Measurements from ENCODE around the gene ATAD2B.

Gene ATAD2B

GRCh38 chr2:23905155-23905554 lies 21.8 kb downstream of the ATAD2B start:
- DNase-seq = no peak

GRCh38 chr2:23904692-23905091 lies 22.2 kb downstream of the ATAD2B start:
- no peak for DNase-seq

GRCh38 chr2:23904215-23904614 lies 22.7 kb downstream of the ATAD2B start:
- no peak for DNase-seq

GRCh38 chr2:23903034-23903433 lies 23.9 kb downstream of the ATAD2B start:
- DNase-seq = no peak

GRCh38 chr2:23901966-23902846 lies 24.7 kb downstream of the ATAD2B start:
- no peak for DNase-seq

DNA sequence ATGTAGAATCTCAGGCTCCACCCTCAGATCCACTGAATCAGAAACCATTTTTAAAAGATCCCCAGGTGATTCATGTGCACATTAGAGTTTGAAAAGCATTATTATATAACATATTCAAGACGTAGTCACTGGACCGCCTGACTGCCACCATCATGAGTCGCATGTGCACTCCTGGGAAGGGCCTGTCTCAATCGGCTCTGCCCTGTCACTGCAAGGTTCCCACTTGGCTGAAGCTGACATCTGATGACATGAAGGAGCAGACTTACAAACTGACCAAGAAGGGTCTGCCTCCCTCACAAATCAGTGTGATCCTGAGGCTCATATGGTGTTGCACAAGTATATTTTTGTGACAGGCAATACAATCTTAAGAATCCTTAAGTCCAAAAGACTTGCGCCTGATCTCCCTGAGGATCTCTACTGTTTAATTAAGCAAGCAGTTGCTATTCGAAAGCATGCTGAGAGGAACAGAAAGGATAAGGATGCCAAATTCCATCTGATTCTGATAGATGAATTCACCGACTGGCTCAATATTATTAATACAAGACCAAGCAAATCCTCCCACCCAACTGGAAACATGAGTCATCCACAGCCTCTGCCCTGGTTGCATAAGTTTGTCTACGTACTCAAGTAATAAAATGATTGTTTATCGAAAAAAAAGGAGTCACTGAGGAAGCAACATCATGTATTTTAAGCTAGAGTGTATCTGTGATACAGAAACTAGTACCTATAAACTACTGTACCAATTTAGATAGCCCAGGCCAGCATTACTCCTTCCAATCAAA lies 26.2 kb downstream of the ATAD2B start:
- DNase-seq = no peak

GRCh38 chr2:23900133-23900532 lies 26.8 kb downstream of the ATAD2B start:
- no peak for DNase-seq

- DNase-seq = no peak
Measured at GRCh38 chr2:23871206-23871605, 55.7 kb downstream of the ATAD2B start.

DNA sequence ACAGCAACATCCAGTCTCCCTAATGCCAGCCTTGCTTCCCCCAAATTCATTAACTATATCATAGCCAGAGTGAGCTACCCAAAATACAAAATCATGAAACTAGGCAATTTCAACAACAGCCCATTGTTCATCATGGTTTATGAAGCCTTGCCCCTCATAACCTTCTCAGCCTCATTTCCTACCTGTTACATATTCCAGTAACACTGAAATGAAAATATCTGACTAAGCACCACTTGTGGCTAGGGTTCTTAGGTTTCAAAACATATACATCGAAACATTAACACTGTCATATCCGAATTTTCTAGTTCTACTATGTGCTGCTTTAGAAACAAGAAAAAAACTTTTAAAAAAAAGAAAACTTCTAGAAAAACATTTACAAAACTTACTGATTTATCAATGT lies 59.5 kb downstream of the ATAD2B start:
- DNase-seq = no peak

GRCh38 chr2:23862716-23863426 lies 64.1 kb downstream of the ATAD2B start:
- DNase-seq = no peak

DNA sequence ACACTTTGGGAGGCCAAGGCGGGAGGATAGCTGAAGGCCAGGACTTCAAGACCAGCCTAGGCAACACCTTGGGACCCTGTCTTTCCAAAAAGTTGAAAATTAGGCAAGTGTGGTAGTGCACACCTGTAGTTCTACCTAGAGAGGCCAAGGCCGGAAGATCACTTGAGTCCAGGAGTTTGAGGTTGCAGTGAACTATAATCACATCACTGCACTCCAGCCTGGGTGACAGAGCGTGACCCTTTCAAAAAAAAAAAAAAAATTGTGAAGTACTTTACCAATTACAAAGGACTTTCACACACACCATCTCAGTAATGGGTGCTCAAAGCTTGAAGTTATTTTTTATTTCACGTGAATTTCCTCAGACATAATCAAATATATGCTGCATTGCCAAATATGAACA lies 65.0 kb downstream of the ATAD2B start:
- DNase-seq = no peak

DNA sequence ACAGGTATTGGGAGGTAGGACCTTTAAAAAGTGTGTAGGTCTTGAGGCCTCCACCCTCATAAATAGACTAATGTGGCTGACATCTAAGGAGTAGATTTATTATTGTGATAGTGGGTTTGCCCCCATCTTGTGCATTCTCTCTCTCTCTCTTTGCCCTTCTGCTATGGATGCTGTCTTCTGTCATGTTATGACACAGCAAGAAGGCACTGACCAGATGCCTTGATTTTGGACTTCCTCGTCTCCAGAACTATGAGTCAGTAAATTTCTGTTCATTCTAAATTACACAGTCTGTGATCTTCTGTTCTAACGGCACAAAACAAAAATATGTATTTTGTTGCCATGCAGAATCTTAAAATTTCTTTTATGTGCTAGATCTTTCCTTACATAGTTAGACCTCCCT lies 66.9 kb downstream of the ATAD2B start:
- no peak for DNase-seq

DNA sequence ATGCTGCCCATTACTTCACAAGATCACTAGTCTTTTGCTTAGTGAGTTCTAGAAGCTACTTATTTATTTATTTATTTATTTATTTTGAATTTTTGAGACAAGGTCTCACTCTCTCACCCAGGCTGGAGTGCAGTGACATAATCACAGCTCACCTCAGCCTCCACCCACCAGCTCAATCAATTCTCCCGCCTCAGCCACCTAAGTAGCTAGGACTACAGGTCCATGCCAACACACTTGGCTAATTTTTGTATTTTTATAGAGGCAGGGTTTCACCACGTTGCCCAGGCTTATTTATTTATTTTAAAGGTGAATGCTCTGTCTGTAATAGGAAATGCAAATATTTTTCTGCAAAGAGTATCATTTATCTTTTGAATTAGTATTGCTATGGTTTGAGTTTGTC lies 67.7 kb downstream of the ATAD2B start:
- no peak for DNase-seq

DNA sequence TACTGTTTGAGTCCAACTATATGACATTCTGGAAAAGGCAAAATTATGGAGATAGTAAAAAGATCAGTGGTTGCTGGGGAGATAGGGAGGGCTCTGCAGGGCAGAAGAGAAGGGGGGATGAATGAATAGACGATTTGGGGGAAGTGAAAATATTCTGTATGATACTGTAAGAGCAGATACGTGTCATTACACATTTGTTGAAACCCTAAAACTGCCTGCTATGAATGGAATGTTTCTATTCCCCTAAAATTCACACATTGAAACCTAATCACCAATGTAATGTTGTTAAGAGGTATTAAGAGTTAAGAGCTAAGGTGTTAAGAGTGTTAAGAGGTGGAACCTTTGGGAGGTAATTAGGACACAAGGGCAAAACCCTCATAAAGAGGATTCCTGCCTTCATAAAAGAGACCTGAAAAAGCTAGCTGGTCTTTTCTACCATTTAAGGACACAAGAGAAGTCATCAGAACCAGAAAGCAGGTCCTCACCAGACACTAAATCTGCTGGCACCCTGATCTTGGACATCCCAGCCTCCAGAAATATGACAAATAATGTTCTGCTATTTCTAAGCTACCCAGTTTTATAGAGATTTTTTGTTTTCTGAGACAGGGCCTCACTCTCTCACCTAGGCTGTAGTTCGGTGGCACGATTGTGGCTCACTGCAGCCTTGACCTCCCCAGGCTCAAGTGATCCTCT lies 76.2 kb downstream of the ATAD2B start:
- no peak for DNase-seq

GRCh38 chr2:23844905-23845304 lies 82.0 kb downstream of the ATAD2B start:
- DNase-seq = no peak

DNA sequence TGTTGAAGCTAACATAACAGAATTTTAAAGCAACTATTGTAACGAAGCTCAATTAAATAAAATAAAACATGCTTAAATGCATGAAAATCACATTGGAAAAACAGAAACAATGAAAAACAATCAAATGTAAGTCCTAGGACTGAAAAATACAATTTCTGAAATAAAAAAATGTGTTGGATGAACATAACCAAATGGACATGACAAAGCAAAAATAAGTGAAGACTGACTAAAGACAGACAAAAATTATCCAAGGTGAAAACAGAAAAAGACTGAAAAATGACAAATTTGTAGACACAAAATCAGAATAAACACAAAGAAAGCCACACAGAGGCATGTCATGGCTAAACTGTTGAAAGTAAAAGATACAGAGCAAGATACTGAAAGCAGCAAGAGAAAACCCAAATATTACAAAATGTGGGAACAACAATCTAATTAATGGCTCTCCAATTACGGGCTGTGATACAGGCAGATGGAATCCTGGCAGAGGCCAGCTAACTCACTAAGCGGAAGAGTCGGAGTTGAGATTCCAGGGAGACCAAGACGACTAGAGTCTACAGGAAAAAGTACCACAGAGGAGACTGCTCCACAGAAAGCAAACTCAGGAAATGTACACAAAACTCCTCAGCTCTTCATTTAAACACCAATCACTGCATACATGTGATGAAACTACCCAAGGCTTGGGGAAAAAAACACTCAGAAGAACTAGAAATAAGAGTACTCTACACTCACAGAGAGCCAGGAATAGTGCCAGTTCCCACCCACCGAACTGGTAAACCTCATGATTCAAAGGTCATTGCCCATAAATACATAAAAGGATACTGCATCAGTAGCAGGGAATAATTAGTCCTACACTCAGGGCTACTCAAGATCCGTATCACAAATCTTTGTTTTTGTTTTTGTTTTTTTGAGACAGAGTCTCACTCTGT lies 83.6 kb downstream of the ATAD2B start:
- DNase-seq = no peak

GRCh38 chr2:23839919-23840578 lies 86.9 kb downstream of the ATAD2B start:
- DNase-seq = no peak

DNA sequence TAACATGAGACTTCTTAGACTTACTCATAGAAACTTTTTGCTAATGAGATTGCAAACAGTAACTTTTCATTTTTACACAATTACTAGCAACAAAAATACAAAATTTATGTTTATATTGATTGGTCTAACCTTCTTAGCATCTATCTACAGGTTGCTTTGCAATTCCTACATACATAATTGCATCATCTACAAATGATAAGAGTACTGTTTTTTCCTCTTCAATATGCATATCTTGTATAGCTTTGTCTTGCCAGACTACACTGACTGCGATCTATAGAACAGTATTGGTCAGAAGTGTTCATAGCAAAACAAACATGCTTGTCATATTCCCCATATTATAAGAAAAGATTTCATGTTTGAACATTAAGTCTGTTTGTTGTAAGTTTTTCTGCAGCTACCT lies 87.9 kb downstream of the ATAD2B start:
- DNase-seq = no peak

DNA sequence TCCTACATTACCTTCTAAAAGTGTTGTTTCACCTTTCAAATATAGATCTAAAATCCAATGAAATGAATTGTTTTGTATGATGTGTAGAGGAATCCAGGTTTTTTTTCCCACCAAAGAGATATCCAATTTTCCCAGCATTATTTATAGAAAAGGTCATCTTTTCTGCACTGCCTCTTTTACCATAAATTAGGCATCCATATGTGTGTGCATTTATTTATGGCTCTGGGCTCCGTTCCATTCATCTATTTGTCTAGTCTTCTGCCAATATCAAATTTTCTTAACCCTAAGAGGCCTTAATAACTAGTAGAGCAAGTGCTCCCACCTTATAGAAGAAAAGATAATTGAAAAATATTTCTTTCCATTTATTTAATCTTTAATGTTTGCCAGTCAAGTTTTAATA lies 88.3 kb downstream of the ATAD2B start:
- no peak for DNase-seq

DNA sequence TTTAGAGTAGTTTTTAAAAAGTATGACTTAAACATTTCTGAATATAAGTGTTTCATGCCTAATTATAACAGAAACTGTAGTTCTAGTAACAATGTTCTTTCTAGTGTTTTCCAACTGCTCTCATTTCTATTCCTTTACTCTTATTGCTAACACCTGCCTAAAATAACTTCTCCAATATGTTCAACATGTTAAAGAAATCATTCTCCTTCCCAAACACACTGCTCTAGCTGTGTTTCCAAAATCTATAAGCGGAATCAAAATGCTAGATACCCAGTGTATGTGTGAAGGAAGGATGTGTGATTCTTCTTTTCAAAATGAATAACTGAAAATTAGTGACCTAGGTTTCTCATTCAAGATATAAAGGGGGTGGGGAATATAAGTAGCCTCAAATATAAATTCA lies 89.1 kb downstream of the ATAD2B start:
- no peak for DNase-seq

DNA sequence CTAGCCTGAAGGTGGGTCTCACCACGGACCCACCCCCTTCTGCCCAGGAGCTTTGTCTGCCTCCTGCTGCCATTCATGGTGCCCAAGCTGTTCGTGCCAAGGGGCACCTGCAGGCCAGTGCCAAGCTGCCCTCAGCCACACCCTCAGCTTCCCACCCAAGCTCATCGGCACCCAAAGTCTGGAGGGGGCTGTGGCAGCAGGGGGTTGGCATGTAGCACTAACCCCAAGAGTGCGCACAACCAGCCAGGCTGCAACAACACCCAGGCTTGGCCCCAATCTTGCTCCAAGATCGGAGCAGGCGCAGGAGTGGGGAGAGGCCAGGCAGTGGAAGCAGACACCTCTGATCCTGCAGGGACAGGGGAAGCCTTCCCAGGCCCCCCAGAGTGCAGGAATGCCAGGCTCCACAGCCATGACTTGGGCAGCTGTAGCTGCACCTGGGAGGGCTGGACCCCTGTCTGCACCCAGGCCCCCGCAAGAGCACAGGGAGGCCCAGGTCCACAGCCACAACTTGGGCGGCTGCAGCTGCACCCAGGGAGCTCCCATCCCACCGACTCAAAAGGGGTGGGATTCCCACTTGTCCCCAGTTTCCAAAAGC lies 89.9 kb downstream of the ATAD2B start:
- no peak for DNase-seq

All from NCI-H510A (cell line).